Panc1 (cell line): ENCODE measurements around the gene CPZ. TPM values are rescaled to one million over a fixed set of nuclear protein-coding genes. Genes with fewer than 3 reads are reported as not detected.

Source experiments
- ATAC-seq: fragments of 200-7000 bp; cut with Tn5 transposase; 2 replicates; pipeline ENCODE4 v1.9.1; 2020; ENCODE audit warnings: mild to moderate bottlenecking, moderate library complexity
- BruUV-seq: library from RNA; stranded (reverse); fragments of 400-500 nt; replicated peaks from 2 replicates; lab custom pipeline; 2021; lab: Mats Ljungman, UMichigan
- CTCF ChIA-PET: fragments of 300-600 bp; sonication (Branson Sonifier 250); formaldehyde crosslinking; loops from one replicate; lab custom pipeline; 2022; ENCODE audit warnings: antibody characterized with exemption; lab: Charles Lee
- POLR2A ChIA-PET: fragments of 300-600 bp; sonication (Branson Sonifier 250); formaldehyde crosslinking; loops from one replicate; lab custom pipeline; 2022; ENCODE audit warnings: antibody characterized with exemption; lab: Charles Lee
- DNase-seq: peaks from one replicate; pipeline ENCODE4 v3.0.0-alpha.2; 2010; ENCODE audit warnings: low read depth, low spot score
- H3K27ac ChIP-seq: 2 replicates; pipeline ENCODE4 v1.5.1; 2011; ENCODE audit warnings: mild to moderate bottlenecking, low read length, inconsistent platforms
- H3K27me3 ChIP-seq: fragments of 200-500 bp; sonication (Bioruptor generic); 2 replicates; pipeline ENCODE4 v1.6.0; 2014; ENCODE audit warnings: low read length, inconsistent platforms; ENCODE audit not compliant: control insufficient read depth, insufficient read depth
- H3K36me3 ChIP-seq: fragments of 200-500 bp; sonication (Bioruptor generic); 2 replicates; pipeline ENCODE4 v1.5.1; 2014; ENCODE audit warnings: inconsistent platforms, mild to moderate bottlenecking, low read length, moderate library complexity; ENCODE audit not compliant: control insufficient read depth, insufficient read depth
- H3K4me1 ChIP-seq: 2 replicates; pipeline ENCODE4 v1.5.1; 2011; ENCODE audit warnings: inconsistent platforms, mild to moderate bottlenecking, low read length, moderate library complexity; ENCODE audit not compliant: control insufficient read depth, insufficient read depth
- H3K4me3 ChIP-seq, 2 experiments: 2 replicates each; pipeline ENCODE4 v1.5.1; 2011 to 2012; ENCODE audit warnings: low read depth in 2 of 2, low read length in 2 of 2, mild to moderate bottlenecking in 2 of 2, inconsistent platforms in 1 of 2, moderate library complexity in 1 of 2
- H3K9me3 ChIP-seq: fragments of 200-500 bp; sonication (Bioruptor generic); 2 replicates; pipeline ENCODE4 v1.5.1; 2014; ENCODE audit warnings: low read depth, mild to moderate bottlenecking, inconsistent platforms, low read length, moderate library complexity; ENCODE audit not compliant: control insufficient read depth, insufficient read depth
- POLR2AphosphoS5 ChIP-seq: IDR thresholded peaks from 2 replicates; pipeline ENCODE4 v1.6.1; 2012; ENCODE audit warnings: mild to moderate bottlenecking, low read depth, low read length, moderate library complexity
- SIN3A ChIP-seq: IDR thresholded peaks from 2 replicates; pipeline ENCODE4 v1.6.1; 2012; ENCODE audit warnings: low read depth, mild to moderate bottlenecking, low read length, moderate library complexity, borderline replicate concordance; ENCODE audit not compliant: insufficient read depth
- TCF7L2 ChIP-seq: IDR thresholded peaks from 2 replicates; pipeline ENCODE4 v1.6.1; 2011; ENCODE audit warnings: mild to moderate bottlenecking, low read depth, low read length, inconsistent platforms
- in situ Hi-C: cut with HindIII; loops from 2 replicates; pipeline ENCODE4 v1.10.0; 2016; ENCODE audit warnings: low sequenced_read_pairs, low pct_unique_long_range_greater_than_20kb
- intact Hi-C: fragments of 100-400 bp; cut with micrococcal nuclease; formaldehyde crosslinking; loops from one replicate; pipeline ENCODE4 v1.10.0; 2022; ENCODE audit not compliant: unreplicated experiment
- total RNA-seq: library from RNA; stranded (reverse); gene quantifications from one replicate; pipeline ENCODE4 v1.2.1, GENCODE V29; 2021; ENCODE audit not compliant: unreplicated experiment
- TF ChIP-seq, protein P1 (sequence below): fragments of 450-650 bp; IDR thresholded peaks from 2 replicates; pipeline ENCODE4 v1.5.1; 2017; ENCODE audit warnings: mild to moderate bottlenecking
- TF ChIP-seq, protein P2 (sequence below), 2 experiments: IDR thresholded peaks; 2 replicates each; pipeline ENCODE4 v1.6.1; 2011 to 2012; ENCODE audit warnings: low read depth in 2 of 2, control low read depth in 1 of 2, low read length in 1 of 2, mild to moderate bottlenecking in 1 of 2, moderate library complexity in 1 of 2; ENCODE audit not compliant: insufficient read depth in 1 of 2

CPZ gene
- total RNA-seq, 1 experiment from 2014 or later = 0.15 TPM

DNA sequence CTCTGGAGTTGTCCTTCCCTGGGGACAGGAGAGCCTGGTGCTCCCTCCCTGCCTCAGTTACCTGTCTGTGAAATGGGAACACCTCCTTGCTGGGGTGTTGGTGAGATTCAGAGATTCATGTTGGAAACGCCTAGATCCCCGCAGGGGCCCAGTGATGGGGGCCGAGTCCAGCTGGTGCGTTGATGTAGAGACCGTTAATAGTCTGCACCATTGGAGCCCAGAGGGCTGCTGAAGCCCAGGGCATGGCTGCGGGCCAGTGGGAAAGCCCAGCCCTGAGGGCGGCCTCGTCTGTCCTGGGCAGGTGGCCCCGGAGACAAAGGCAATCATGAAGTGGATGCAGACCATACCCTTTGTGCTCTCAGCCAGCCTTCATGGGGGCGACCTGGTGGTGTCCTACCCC is 14.4 kb downstream of the CPZ start:
- ATAC-seq (no peak), DNase-seq (no peak)
- TF ChIP-seq, protein P1, sequence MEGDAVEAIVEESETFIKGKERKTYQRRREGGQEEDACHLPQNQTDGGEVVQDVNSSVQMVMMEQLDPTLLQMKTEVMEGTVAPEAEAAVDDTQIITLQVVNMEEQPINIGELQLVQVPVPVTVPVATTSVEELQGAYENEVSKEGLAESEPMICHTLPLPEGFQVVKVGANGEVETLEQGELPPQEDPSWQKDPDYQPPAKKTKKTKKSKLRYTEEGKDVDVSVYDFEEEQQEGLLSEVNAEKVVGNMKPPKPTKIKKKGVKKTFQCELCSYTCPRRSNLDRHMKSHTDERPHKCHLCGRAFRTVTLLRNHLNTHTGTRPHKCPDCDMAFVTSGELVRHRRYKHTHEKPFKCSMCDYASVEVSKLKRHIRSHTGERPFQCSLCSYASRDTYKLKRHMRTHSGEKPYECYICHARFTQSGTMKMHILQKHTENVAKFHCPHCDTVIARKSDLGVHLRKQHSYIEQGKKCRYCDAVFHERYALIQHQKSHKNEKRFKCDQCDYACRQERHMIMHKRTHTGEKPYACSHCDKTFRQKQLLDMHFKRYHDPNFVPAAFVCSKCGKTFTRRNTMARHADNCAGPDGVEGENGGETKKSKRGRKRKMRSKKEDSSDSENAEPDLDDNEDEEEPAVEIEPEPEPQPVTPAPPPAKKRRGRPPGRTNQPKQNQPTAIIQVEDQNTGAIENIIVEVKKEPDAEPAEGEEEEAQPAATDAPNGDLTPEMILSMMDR = no peak
- TF ChIP-seq SIN3A (no peak), POLR2AphosphoS5 (no peak), TCF7L2 (no peak)
- TF ChIP-seq, protein P2, sequence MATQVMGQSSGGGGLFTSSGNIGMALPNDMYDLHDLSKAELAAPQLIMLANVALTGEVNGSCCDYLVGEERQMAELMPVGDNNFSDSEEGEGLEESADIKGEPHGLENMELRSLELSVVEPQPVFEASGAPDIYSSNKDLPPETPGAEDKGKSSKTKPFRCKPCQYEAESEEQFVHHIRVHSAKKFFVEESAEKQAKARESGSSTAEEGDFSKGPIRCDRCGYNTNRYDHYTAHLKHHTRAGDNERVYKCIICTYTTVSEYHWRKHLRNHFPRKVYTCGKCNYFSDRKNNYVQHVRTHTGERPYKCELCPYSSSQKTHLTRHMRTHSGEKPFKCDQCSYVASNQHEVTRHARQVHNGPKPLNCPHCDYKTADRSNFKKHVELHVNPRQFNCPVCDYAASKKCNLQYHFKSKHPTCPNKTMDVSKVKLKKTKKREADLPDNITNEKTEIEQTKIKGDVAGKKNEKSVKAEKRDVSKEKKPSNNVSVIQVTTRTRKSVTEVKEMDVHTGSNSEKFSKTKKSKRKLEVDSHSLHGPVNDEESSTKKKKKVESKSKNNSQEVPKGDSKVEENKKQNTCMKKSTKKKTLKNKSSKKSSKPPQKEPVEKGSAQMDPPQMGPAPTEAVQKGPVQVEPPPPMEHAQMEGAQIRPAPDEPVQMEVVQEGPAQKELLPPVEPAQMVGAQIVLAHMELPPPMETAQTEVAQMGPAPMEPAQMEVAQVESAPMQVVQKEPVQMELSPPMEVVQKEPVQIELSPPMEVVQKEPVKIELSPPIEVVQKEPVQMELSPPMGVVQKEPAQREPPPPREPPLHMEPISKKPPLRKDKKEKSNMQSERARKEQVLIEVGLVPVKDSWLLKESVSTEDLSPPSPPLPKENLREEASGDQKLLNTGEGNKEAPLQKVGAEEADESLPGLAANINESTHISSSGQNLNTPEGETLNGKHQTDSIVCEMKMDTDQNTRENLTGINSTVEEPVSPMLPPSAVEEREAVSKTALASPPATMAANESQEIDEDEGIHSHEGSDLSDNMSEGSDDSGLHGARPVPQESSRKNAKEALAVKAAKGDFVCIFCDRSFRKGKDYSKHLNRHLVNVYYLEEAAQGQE (IDR thresholded peaks at IDR 0.05; ENCODE audit: insufficient read depth in 1 of 2, low read depth in 2 of 2, low read length in 1 of 2) = no peak
- no TSS peak for BruUV-seq
- Histone ChIP-seq H3K27ac (no peak overlapping the region), H3K4me3 (no peak overlapping the region), H3K9me3 (no peaks in the 10 kb centered on the region), H3K27me3 (no peaks in the 10 kb centered on the region; the same call in 1 of the 2 replicates), H3K36me3 (no peaks in the 10 kb centered on the region), H3K4me1 (no peaks in the 10 kb centered on the region)
- POLR2A ChIA-PET = no interaction called here
- in situ Hi-C loops = no loop called here
- intact Hi-C loops = no loop called here
- CTCF ChIA-PET = no interaction called here

DNA sequence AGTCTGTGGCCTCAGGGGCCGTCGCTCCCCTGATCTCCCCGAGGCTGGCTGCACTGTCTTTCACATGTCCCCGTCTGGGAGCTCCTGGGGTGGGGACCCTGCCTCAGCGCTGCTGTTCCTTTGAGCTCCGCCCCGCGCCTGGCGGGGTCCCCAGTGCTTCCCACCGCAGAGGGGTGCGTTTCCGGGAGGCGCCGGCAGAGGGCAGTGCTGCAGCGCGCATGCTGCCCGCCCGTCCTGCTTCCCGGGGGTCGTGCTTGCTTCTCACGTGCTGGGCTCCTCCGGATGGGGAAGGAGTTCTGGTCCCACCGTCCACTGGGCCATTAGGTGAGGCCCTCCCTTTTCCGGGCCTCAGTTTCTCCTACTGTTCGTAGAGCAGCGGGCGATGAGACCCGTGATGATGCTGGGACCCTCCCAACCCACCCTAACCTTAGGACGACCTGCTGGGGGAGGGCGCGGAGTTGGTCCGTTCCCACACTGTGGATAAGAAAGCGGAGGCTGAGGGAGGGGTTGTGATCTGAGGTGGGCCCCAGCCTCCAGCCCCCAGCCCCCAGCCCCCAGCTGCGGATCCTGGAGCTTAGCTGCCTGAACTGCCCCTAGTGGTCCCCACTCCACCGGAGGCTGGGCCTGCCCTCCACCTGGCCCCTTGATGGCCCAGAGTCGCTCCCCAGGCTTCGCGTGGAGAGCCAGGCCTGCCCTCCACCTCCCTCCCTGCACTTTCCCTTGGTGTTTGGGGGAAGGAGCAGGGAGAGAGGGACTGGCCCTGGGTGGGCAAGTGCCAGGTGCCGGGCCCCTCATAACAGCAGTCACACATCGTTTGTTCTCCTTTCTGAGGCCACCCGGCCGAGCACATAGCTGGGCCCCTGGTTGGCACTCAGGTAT is 15.3 kb downstream of the CPZ start:
- ATAC-seq = peak; percentile 54
- no peak overlapping the region for H3K4me3 ChIP-seq
- no peak overlapping the region for H3K27ac ChIP-seq
- TF ChIP-seq, protein P1 = peak; percentile 94
- TF ChIP-seq POLR2AphosphoS5 (no peak), SIN3A (no peak), TCF7L2 (no peak)
- TF ChIP-seq, protein P2 (IDR thresholded peaks at IDR 0.05; ENCODE audit: insufficient read depth in 1 of 2, low read depth in 2 of 2, low read length in 1 of 2) = no peak
- in situ Hi-C loops = no loop called here
- no peaks in the 10 kb centered on the region for H3K4me1 ChIP-seq
- no TSS peak for BruUV-seq
- POLR2A ChIA-PET = no interaction called here
- no peaks in the 10 kb centered on the region; the same call in 1 of the 2 replicates for H3K27me3 ChIP-seq
- H3K9me3 ChIP-seq = no peaks in the 10 kb centered on the region
- DNase-seq = peak; percentile 4
- CTCF ChIA-PET = interaction anchor here (0.5 kb wide), 1 partner anchor 11 kb away, joined by 4 read pairs; no protein-coding TSS in a partner anchor
- intact Hi-C loops = no loop called here
- H3K36me3 ChIP-seq = no peaks in the 10 kb centered on the region
